BLaER1 (cell line): ENCODE measurements around the gene RFLNA.

ENCODE experiments used
- H3K27ac ChIP-seq: shearing (Covaris generic); formaldehyde crosslinking; 2 replicates; pipeline ENCODE4 v1.8.1; 2022
- H3K27me3 ChIP-seq: shearing (Covaris generic); formaldehyde crosslinking; 2 replicates; pipeline ENCODE4 v1.8.1; 2022
- H3K36me3 ChIP-seq: shearing (Covaris generic); formaldehyde crosslinking; 2 replicates; pipeline ENCODE4 v1.8.1; 2022
- H3K4me1 ChIP-seq: shearing (Covaris generic); formaldehyde crosslinking; 2 replicates; pipeline ENCODE4 v1.8.1; 2022
- H3K4me2 ChIP-seq: shearing (Covaris generic); formaldehyde crosslinking; 2 replicates; pipeline ENCODE4 v1.8.1; 2022
- H3K4me3 ChIP-seq: shearing (Covaris generic); formaldehyde crosslinking; 2 replicates; pipeline ENCODE4 v1.8.1; 2022
- H3K9ac ChIP-seq: shearing (Covaris generic); formaldehyde crosslinking; 2 replicates; pipeline ENCODE4 v1.8.1; 2022
- H3K9me3 ChIP-seq: shearing (Covaris generic); formaldehyde crosslinking; 2 replicates; pipeline ENCODE4 v1.8.1; 2022
- H4K20me1 ChIP-seq: shearing (Covaris generic); formaldehyde crosslinking; 2 replicates; pipeline ENCODE4 v1.8.1; 2022
- Cebpa-rat ChIP-seq: shearing (Covaris generic); IDR thresholded peaks from 2 replicates; pipeline ENCODE4 v1.8.1; 2022

RFLNA gene

DNA sequence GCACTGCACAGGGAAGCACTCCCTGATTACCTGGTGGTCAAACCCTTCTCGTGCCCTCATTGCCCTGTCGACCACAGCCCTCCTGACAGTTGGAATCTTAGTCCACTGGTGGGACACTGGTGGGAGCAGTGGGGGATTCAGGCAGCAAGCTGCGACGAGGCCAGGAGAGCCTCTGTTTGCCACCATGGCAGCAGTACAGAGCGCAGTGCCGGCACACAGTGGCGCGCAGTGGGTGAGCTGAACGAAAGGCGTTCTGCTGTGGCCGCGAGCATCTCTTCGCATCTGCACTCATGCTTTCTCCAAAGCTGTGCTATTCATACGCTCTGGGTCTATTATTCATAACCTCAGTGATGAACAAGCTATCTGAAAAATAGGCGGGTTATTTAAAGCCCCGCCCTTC, 14.3 kb downstream of the RFLNA start:
- no peaks in the 10 kb centered on the region for H4K20me1 ChIP-seq
- H3K4me3 ChIP-seq, result no peak overlapping the region
- peaks cover 18% of the 10 kb centered on the region for H3K4me1 ChIP-seq
- H3K27ac ChIP-seq, result no peak overlapping the region
- H3K27me3 ChIP-seq, result no peaks in the 10 kb centered on the region
- no peaks in the 10 kb centered on the region for H3K36me3 ChIP-seq
- no peak overlapping the region for H3K9ac ChIP-seq
- TF ChIP-seq Cebpa-rat, result no peak
- no peak overlapping the region for H3K4me2 ChIP-seq
- H3K9me3 ChIP-seq, result no peaks in the 10 kb centered on the region

DNA sequence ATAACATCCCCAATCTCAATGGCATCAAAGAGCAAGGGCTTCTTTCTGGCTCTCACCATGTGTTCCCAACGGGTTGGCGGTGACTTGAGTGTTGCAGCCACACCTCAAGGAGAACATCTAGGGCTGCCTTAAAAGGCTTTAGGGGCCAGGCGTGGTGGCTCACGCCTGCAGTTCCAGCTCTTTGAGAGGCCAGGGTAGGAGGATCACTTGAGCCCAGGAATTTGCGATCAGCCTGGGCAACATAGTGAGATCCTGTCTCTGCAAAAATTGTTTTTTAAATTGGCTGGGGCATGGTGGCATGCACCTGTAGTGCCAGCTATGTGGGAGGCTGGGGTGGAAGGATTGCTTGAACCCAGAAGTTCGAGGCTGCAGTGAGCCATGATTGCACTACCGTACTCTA, 14.9 kb downstream of the RFLNA start:
- Histone ChIP-seq H3K27ac (no peak overlapping the region), H4K20me1 (no peaks in the 10 kb centered on the region), H3K4me3 (no peak overlapping the region), H3K36me3 (no peaks in the 10 kb centered on the region), H3K4me2 (no peak overlapping the region), H3K9ac (no peak overlapping the region), H3K27me3 (no peaks in the 10 kb centered on the region), H3K9me3 (no peaks in the 10 kb centered on the region), H3K4me1 (peaks cover 18% of the 10 kb centered on the region)
- no peak for TF ChIP-seq Cebpa-rat

DNA sequence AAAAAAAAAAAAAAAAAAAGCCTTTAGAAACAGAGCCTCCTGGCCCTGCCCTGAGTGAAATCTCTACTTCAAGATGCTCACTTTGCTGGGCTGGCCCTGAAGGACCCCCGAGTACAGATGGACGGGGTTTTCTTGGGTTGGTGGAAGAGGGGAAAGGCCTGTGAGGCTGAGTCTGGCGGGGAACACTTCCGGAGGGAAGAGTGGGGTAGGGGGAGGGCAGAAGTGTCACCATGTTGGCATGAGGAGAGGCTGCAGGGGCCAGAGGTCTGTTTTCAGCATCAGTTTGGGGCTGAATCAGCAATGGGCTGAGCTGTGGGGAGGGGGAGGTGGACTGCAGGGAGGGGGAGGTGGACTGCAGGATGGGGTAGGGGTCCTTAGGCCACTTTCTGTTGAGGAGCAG, 15.3 kb downstream of the RFLNA start:
- Histone ChIP-seq H4K20me1 (no peaks in the 10 kb centered on the region), H3K4me3 (no peak overlapping the region), H3K9ac (no peak overlapping the region), H3K27ac (no peak overlapping the region), H3K9me3 (no peaks in the 10 kb centered on the region), H3K27me3 (no peaks in the 10 kb centered on the region), H3K4me1 (peaks cover 18% of the 10 kb centered on the region), H3K36me3 (no peaks in the 10 kb centered on the region), H3K4me2 (no peak overlapping the region)
- TF ChIP-seq Cebpa-rat, result no peak

DNA sequence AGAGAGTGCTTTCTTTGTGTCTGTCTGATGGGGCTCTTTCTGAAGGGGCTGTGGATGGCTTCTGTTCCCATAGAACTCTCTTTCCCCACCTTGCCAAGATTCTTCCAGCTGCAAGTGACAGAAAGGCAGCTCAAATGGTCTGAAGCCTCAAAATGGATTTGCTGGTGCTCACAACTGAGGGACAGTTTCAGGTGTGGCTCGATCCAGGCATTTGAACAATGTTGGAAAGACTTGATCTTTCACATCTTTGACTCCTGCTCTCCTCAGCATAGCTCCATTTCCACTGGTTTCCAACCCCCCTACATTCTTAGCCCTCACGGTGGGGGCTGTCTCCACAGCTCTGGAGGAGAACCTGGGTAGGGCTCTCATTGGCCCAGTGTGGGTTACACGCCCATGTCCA, 15.9 kb downstream of the RFLNA start:
- no peaks in the 10 kb centered on the region for H4K20me1 ChIP-seq
- H3K4me2 ChIP-seq, result peak overlapping the region; percentile 14; the same call in 1 of the 2 replicates
- TF ChIP-seq Cebpa-rat, result no peak
- H3K27me3 ChIP-seq, result no peaks in the 10 kb centered on the region
- peaks cover 18% of the 10 kb centered on the region for H3K4me1 ChIP-seq
- H3K4me3 ChIP-seq, result no peak overlapping the region
- no peak overlapping the region for H3K27ac ChIP-seq
- H3K9ac ChIP-seq, result no peak overlapping the region
- no peaks in the 10 kb centered on the region for H3K9me3 ChIP-seq
- no peaks in the 10 kb centered on the region for H3K36me3 ChIP-seq

DNA sequence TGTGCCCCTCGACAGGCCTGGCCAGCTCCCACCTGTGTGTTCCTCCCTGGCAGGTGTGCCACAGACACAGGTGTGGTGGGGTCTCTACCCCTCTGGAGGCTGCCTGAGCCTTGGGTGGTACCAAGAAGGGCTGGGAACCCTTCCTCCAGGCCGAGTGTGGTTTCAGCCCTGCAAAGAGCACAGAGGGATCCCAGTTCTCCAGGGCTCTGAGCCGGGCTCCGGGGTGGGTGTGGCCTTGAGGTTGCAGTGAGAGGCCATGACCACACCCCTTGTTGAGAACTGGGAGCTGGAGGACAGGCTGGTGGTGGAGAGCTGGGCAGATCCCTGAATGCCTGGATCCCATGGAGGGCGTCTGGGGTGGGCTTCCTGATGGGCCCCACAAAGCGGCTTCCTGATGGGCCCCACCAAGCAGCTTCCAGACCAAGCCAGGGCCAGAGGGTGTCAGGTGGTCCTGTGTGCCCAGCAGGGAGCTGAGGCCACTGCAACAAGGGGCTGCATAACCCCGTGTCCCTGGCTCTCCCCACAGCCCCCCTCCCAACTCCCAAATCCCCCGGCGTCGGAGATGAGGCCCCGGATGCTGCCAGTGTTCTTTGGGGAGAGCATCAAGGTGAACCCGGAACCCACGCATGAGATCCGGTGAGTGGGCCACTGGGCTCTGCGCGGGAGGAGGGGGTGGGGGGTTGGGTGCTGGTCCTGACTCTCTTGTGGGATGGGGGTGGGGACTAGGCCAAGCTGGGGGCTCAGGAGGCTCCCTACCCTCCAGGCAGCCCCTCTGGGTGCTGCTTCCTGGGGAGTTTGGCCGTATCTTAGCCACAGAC, 16.6 kb downstream of the RFLNA start:
- Histone ChIP-seq H3K9ac (no peak overlapping the region), H3K27ac (no peak overlapping the region), H3K27me3 (no peaks in the 10 kb centered on the region), H3K4me3 (no peak overlapping the region), H4K20me1 (no peaks in the 10 kb centered on the region), H3K9me3 (no peaks in the 10 kb centered on the region), H3K36me3 (no peaks in the 10 kb centered on the region), H3K4me1 (peaks cover 18% of the 10 kb centered on the region), H3K4me2 (peak overlapping the region; percentile 14; the same call in 1 of the 2 replicates)
- no peak for TF ChIP-seq Cebpa-rat

DNA sequence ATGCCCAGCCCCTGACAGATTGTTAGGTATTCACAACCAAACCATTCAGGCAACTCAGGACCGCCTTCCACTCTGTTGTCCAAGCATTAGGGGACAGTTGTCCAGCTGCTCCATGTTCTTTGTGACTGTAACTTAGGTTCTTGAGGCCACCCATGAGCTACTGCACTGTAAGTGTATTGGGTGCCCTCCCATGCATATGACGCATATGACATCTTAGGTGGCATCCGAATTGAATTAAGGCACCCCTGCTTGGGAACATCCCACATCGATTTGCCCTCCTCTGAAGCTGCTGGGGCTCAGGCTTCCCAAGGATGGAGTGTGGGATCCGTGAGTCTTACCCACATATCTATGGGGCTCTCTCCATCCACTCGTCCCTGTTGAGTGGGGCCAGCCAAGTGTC, 17.7 kb downstream of the RFLNA start:
- H3K4me3 ChIP-seq, result no peak overlapping the region

DNA sequence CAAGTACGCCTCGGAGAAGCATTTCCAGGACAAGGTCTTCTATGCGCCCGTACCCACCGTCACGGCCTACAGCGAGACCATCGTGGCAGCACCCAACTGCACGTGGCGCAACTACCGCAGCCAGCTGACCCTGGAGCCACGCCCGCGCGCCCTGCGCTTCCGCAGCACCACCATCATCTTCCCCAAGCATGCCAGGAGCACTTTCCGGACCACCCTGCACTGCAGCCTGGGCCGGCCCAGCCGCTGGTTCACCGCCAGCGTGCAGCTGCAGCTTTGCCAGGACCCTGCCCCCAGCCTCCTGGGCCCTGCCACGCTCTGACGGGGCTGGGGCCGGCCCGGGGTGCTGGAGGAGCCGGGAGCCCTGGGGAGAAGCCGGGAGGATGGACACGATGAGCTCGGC, 19.3 kb downstream of the RFLNA start:
- Histone ChIP-seq H4K20me1 (no peaks in the 10 kb centered on the region), H3K36me3 (no peaks in the 10 kb centered on the region), H3K9me3 (no peaks in the 10 kb centered on the region), H3K4me3 (no peak overlapping the region), H3K27ac (no peak overlapping the region), H3K4me1 (peaks cover 9% of the 10 kb centered on the region; the same call in 1 of the 2 replicates), H3K4me2 (no peak overlapping the region), H3K27me3 (no peaks in the 10 kb centered on the region), H3K9ac (no peak overlapping the region)
- TF ChIP-seq Cebpa-rat, result no peak

More for the DNA sequence above, 17.7 kb downstream of the RFLNA start:
- Histone ChIP-seq H3K9ac (no peak overlapping the region), H3K36me3 (no peaks in the 10 kb centered on the region), H4K20me1 (no peaks in the 10 kb centered on the region), H3K27ac (no peak overlapping the region), H3K27me3 (no peaks in the 10 kb centered on the region), H3K9me3 (no peaks in the 10 kb centered on the region), H3K4me2 (no peak overlapping the region), H3K4me1 (peaks cover 11% of the 10 kb centered on the region)
- TF ChIP-seq Cebpa-rat, result no peak

DNA sequence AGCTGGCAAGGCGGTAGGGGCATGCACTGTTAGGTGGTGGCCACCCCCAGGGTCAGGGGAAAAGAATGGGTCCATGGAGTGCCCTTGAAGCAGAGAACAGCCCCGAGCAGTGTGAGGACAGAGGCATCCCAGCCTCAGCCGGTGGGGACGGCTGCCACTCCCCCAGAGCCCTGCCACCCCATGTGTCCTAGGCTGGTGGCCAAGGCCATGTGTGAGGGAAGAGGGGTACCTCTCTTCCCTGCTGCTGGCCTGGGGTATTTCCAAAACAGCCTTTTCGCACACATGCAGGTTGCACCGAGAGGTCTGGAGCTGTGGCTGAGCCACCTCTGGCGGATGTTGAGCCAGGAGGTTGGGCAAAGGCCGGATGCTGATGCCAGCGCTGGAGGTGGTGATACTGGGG, 19.9 kb downstream of the RFLNA start:
- no peak overlapping the region for H3K4me2 ChIP-seq
- no peak for TF ChIP-seq Cebpa-rat
- no peaks in the 10 kb centered on the region for H3K27me3 ChIP-seq
- no peak overlapping the region for H3K27ac ChIP-seq
- H3K9me3 ChIP-seq, result no peaks in the 10 kb centered on the region
- peaks cover 9% of the 10 kb centered on the region; the same call in 1 of the 2 replicates for H3K4me1 ChIP-seq
- no peaks in the 10 kb centered on the region for H4K20me1 ChIP-seq
- no peak overlapping the region for H3K4me3 ChIP-seq
- no peak overlapping the region for H3K9ac ChIP-seq
- H3K36me3 ChIP-seq, result no peaks in the 10 kb centered on the region

DNA sequence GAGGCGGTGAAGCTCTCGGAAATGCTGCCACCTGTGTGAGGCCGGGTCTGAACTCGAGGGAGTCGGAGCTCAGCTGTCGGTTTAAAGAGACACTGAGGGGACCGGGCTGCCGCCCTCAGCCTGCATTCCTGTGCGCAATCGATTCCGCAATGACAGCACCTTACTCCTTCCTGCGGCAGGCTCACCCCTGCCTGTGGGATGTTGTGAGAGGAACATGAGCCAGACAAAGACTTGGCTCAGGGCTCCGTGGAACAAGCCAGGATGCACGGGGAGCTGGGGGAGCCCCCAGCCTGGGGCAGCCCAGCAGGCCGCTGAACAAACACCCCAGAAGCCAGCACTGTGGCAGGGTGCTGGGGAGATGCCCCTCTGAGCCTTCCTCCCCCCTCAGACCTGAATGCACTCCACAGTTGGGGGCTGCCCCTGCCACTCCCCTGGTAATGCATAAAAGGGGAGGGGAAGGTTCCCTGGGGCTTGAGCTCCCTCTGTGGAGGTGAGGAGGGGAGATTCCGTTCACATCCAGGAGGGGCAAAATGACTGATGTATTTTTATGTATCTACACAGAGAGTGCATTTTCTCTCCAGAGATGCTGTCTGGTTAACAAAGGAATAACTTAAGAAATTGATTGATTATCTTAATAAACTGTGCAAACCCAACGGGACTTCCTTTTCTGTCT, 20.6 kb downstream of the RFLNA start:
- TF ChIP-seq Cebpa-rat, result no peak
- Histone ChIP-seq H3K9ac (no peak overlapping the region), H3K4me2 (no peak overlapping the region), H3K4me1 (peaks cover 9% of the 10 kb centered on the region; the same call in 1 of the 2 replicates), H3K36me3 (no peaks in the 10 kb centered on the region), H3K9me3 (no peaks in the 10 kb centered on the region), H3K4me3 (no peak overlapping the region), H4K20me1 (no peaks in the 10 kb centered on the region), H3K27ac (no peak overlapping the region), H3K27me3 (no peaks in the 10 kb centered on the region)

DNA sequence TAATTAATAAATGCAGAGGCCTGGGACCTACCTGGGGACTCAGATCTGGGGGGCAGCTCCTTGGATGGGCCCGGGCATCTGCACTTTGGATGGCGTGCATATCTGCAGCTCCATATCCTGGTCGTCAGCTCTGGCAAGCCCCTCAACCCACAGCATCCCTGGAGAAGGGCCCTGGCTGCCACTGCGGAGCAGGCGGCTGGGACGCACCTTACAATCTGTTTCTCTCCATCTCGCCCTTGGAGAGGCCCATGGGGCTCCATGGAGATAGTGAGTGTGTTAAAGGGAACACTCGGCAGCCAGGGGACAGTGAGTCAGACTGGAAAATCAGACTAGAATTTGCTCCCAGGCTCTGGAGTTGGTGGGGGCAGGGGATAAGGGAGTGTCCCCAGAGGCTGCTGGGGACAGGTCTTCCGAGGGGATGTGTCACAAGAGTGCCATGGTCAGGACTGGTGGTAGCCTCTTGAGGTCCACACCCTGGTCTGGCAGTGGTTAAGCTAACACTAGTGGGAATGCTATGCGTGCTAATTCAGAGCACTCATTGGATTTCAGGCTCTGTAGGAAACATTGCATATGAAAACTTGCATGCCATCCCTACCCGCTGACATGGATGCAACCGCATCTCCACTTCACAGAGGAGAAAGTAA, 21.5 kb downstream of the RFLNA start:
- no peak overlapping the region for H3K4me3 ChIP-seq
- H3K27me3 ChIP-seq, result no peaks in the 10 kb centered on the region
- no peak overlapping the region for H3K27ac ChIP-seq
- H3K4me2 ChIP-seq, result no peak overlapping the region
- H4K20me1 ChIP-seq, result no peaks in the 10 kb centered on the region
- H3K9ac ChIP-seq, result no peak overlapping the region
- no peaks in the 10 kb centered on the region for H3K36me3 ChIP-seq
- no peaks in the 10 kb centered on the region for H3K9me3 ChIP-seq
- no peak for TF ChIP-seq Cebpa-rat
- peaks cover 6% of the 10 kb centered on the region for H3K4me1 ChIP-seq
